HEK293 (cell line): ENCODE data around the gene CIITA.
A peak's percentile ranks its signal among the peaks of the same experiment; 100 is the strongest.

Source experiments
- CTCF ChIA-PET: fragments of 350-600 bp; formaldehyde crosslinking; extraction: SDS; loops from one replicate; lab custom pipeline; 2021; ENCODE audit warnings: antibody characterized with exemption; lab: Yijun Ruan, JAX
- POLR2A ChIA-PET: fragments of 300-600 bp; formaldehyde crosslinking; extraction: SDS; loops from one replicate; lab custom pipeline; 2020; ENCODE audit warnings: antibody characterized with exemption, inconsistent platforms; lab: Yijun Ruan, JAX
- H3K27ac ChIP-seq: fragments of 200-500 bp; sonication (Bioruptor generic); 2 replicates; pipeline ENCODE4 v1.5.1; 2014; ENCODE audit warnings: low read depth, low read length, control low read depth, inconsistent platforms; ENCODE audit errors: extremely low read depth
- H3K36me3 ChIP-seq, 2 experiments: fragments of 200-500 bp in 1 of 2; sonication (Bioruptor generic) in 1 of 2; 1 replicate in 1 of 2; 2 replicates in 1 of 2; pipeline ENCODE4 v1.5.1; 2014 to 2017; ENCODE audit warnings: inconsistent platforms in 2 of 2, low read length in 2 of 2; ENCODE audit not compliant: control insufficient read depth in 2 of 2, insufficient read depth in 1 of 2
- H3K4me1 ChIP-seq: fragments of 200-500 bp; sonication (Bioruptor generic); 2 replicates; pipeline ENCODE4 v1.5.1; 2014; ENCODE audit warnings: mild to moderate bottlenecking, low read length, inconsistent platforms; ENCODE audit not compliant: control insufficient read depth, insufficient read depth
- H3K4me3 ChIP-seq: 2 replicates; pipeline ENCODE4 v1.5.1; 2011; ENCODE audit warnings: low read depth, mild to moderate bottlenecking, control low read depth, low read length, moderate library complexity
- H3K9me3 ChIP-seq: fragments of 200-500 bp; sonication (Bioruptor generic); 2 replicates; pipeline ENCODE4 v1.5.1; 2014; ENCODE audit warnings: low read depth, low read length, inconsistent platforms; ENCODE audit not compliant: control insufficient read depth, insufficient read depth
- ATF2 ChIP-seq: fragments of 450-650 bp; formaldehyde crosslinking; IDR thresholded peaks from 2 replicates; pipeline ENCODE4 v1.5.1; 2016; ENCODE audit warnings: missing biosample characterization, missing genetic modification characterization, low read depth
- EGR2 ChIP-seq: fragments of 450-650 bp; formaldehyde crosslinking; IDR thresholded peaks from 2 replicates; pipeline ENCODE4 v1.5.1; 2016; ENCODE audit warnings: low read depth, missing biosample characterization, missing genetic modification characterization
- GFI1B ChIP-seq: fragments of 450-650 bp; formaldehyde crosslinking; IDR thresholded peaks from 2 replicates; pipeline ENCODE4 v1.5.1; 2016; ENCODE audit warnings: missing biosample characterization, missing genetic modification characterization
- GLIS2 ChIP-seq: fragments of 450-650 bp; formaldehyde crosslinking; IDR thresholded peaks from 2 replicates; pipeline ENCODE4 v1.5.1; 2016; ENCODE audit warnings: missing biosample characterization, missing genetic modification characterization
- IKZF3 ChIP-seq: fragments of 450-650 bp; IDR thresholded peaks from 2 replicates; pipeline ENCODE4 v1.5.0; 2018; ENCODE audit warnings: missing biosample characterization, mild to moderate bottlenecking, missing genetic modification characterization, moderate library complexity
- OSR2 ChIP-seq: fragments of 450-650 bp; formaldehyde crosslinking; IDR thresholded peaks from 2 replicates; pipeline ENCODE4 v1.5.1; 2016; ENCODE audit warnings: missing biosample characterization, missing genetic modification characterization
- PRDM1 ChIP-seq: fragments of 450-650 bp; formaldehyde crosslinking; IDR thresholded peaks from 2 replicates; pipeline ENCODE4; 2016; ENCODE audit warnings: missing biosample characterization, missing genetic modification characterization
- REPIN1 ChIP-seq: fragments of 450-650 bp; formaldehyde crosslinking; IDR thresholded peaks from 2 replicates; pipeline ENCODE4 v1.5.1; 2017; ENCODE audit warnings: missing biosample characterization, missing genetic modification characterization, low read depth
- ZBTB49 ChIP-seq: fragments of 450-650 bp; formaldehyde crosslinking; IDR thresholded peaks from 2 replicates; pipeline ENCODE4 v1.5.1; 2016; ENCODE audit warnings: missing biosample characterization, missing genetic modification characterization, low read depth
- ZFP69B ChIP-seq: fragments of 450-650 bp; formaldehyde crosslinking; IDR thresholded peaks from 2 replicates; pipeline ENCODE4 v1.5.1; 2016; ENCODE audit warnings: missing biosample characterization, missing genetic modification characterization
- ZNF202 ChIP-seq: fragments of 450-650 bp; formaldehyde crosslinking; IDR thresholded peaks from 2 replicates; pipeline ENCODE4 v1.5.1; 2016; ENCODE audit warnings: missing biosample characterization, missing genetic modification characterization, borderline replicate concordance
- ZNF211 ChIP-seq: fragments of 450-650 bp; formaldehyde crosslinking; IDR thresholded peaks from 2 replicates; pipeline ENCODE4 v1.5.1; 2016; ENCODE audit warnings: low read depth, missing biosample characterization, missing genetic modification characterization
- ZNF214 ChIP-seq: fragments of 450-650 bp; formaldehyde crosslinking; IDR thresholded peaks from 2 replicates; pipeline ENCODE4 v1.5.1; 2017; ENCODE audit warnings: missing biosample characterization, mild to moderate bottlenecking, missing genetic modification characterization, borderline replicate concordance
- ZNF239 ChIP-seq: fragments of 450-650 bp; formaldehyde crosslinking; IDR thresholded peaks from 2 replicates; pipeline ENCODE4 v1.5.1; 2016; ENCODE audit warnings: missing biosample characterization, missing genetic modification characterization
- ZNF24 ChIP-seq: fragments of 450-650 bp; formaldehyde crosslinking; IDR thresholded peaks from 2 replicates; pipeline ENCODE4 v1.5.1; 2016; ENCODE audit warnings: missing biosample characterization, missing genetic modification characterization
- ZNF292 ChIP-seq: fragments of 450-650 bp; formaldehyde crosslinking; IDR thresholded peaks from 2 replicates; pipeline ENCODE4 v1.5.1; 2016; ENCODE audit warnings: low read depth, missing biosample characterization, missing genetic modification characterization, borderline replicate concordance
- ZNF350 ChIP-seq: fragments of 450-650 bp; formaldehyde crosslinking; IDR thresholded peaks from 2 replicates; pipeline ENCODE4 v1.5.0; 2017; ENCODE audit warnings: missing biosample characterization, mild to moderate bottlenecking, missing genetic modification characterization
- ZNF366 ChIP-seq: fragments of 450-650 bp; formaldehyde crosslinking; conservative IDR thresholded peaks from 2 replicates; pipeline ENCODE4 v1.5.1; 2016; ENCODE audit warnings: missing biosample characterization, missing genetic modification characterization
- ZNF544 ChIP-seq: fragments of 450-650 bp; formaldehyde crosslinking; IDR thresholded peaks from 2 replicates; pipeline ENCODE4 v1.5.0; 2017; ENCODE audit warnings: missing biosample characterization, missing genetic modification characterization
- ZNF549 ChIP-seq: fragments of 450-650 bp; IDR thresholded peaks from 2 replicates; pipeline ENCODE4 v1.5.1; 2018; ENCODE audit warnings: missing biosample characterization, missing genetic modification characterization, mild to moderate bottlenecking, inconsistent platforms, moderate library complexity
- ZNF596 ChIP-seq: fragments of 450-650 bp; IDR thresholded peaks from 2 replicates; pipeline ENCODE4 v1.5.0; 2018; ENCODE audit warnings: missing biosample characterization, mild to moderate bottlenecking, missing genetic modification characterization, moderate library complexity
- ZNF626 ChIP-seq: fragments of 450-650 bp; sonication (Bioruptor Pico); formaldehyde crosslinking; IDR thresholded peaks from 2 replicates; pipeline ENCODE4 v1.5.1; 2018; ENCODE audit warnings: missing biosample characterization, missing genetic modification characterization, inconsistent platforms
- ZNF654 ChIP-seq: fragments of 450-650 bp; formaldehyde crosslinking; IDR thresholded peaks from 2 replicates; pipeline ENCODE4 v1.5.1; 2016; ENCODE audit warnings: low read depth, missing biosample characterization, missing genetic modification characterization
- ZNF660 ChIP-seq: fragments of 450-650 bp; IDR thresholded peaks from 2 replicates; pipeline ENCODE4 v1.5.1; 2018; ENCODE audit warnings: missing biosample characterization, mild to moderate bottlenecking, missing genetic modification characterization
- ZNF777 ChIP-seq: fragments of 450-650 bp; formaldehyde crosslinking; IDR thresholded peaks from 2 replicates; pipeline ENCODE4 v1.5.1; 2017; ENCODE audit warnings: missing biosample characterization, missing genetic modification characterization, borderline replicate concordance
- TF ChIP-seq, protein P1 (sequence below): sonication (generic); formaldehyde crosslinking; IDR thresholded peaks from 2 replicates; pipeline ENCODE4 v1.8.1; 2022; ENCODE audit warnings: mild to moderate bottlenecking, moderate library complexity, missing genetic modification reagents
- TF ChIP-seq, protein P2 (sequence below): fragments of 450-650 bp; formaldehyde crosslinking; IDR thresholded peaks from 2 replicates; pipeline ENCODE4 v1.5.1; 2016; ENCODE audit warnings: missing biosample characterization, missing genetic modification characterization
- TF ChIP-seq, protein P3 (sequence below): fragments of 450-650 bp; formaldehyde crosslinking; IDR thresholded peaks from 2 replicates; pipeline ENCODE4 v1.5.1; 2016; ENCODE audit warnings: missing biosample characterization, missing genetic modification characterization

CIITA gene

GRCh38 chr16:10970065-10970464 is 93.1 kb downstream of the CIITA start:
- Histone ChIP-seq H3K27ac (no peak overlapping the region), H3K4me3 (no peak overlapping the region), H3K36me3 (peaks cover 5 to 62% of the 10 kb centered on the region in 2 experiments; a peak in 2 of 3 replicates), H3K9me3 (no peaks in the 10 kb centered on the region), H3K4me1 (peaks cover 2% of the 10 kb centered on the region)
- CTCF ChIA-PET = interaction anchor here (0.8 to 8.2 kb wide), 4 partner anchors 286 to 411 kb away, joined by 3 to 58 read pairs (median 6); partner anchors contain the start of gene SOCS1
- TF ChIP-seq ZNF626 (tag by site-specific recombination) (no peak), ZNF777 (tag by site-specific recombination) (no peak), ZNF239 (no peak), GLIS2 (no peak), ZNF549 (tag by site-specific recombination) (no peak), ZFP69B (tag by site-specific recombination) (no peak), ZNF544 (tag by site-specific recombination) (no peak), ZBTB49 (tag by site-specific recombination) (no peak), ZNF350 (tag by site-specific recombination) (no peak), EGR2 (no peak), ZNF24 (tag by site-specific recombination) (no peak), ZNF214 (tag by site-specific recombination) (no peak), ZNF596 (no peak), GFI1B (tag by site-specific recombination) (no peak), ZNF202 (tag by site-specific recombination) (no peak), REPIN1 (tag by site-specific recombination) (no peak), ZNF211 (tag by site-specific recombination) (no peak), ZNF292 (tag by site-specific recombination) (no peak)
- TF ChIP-seq, protein P1, sequence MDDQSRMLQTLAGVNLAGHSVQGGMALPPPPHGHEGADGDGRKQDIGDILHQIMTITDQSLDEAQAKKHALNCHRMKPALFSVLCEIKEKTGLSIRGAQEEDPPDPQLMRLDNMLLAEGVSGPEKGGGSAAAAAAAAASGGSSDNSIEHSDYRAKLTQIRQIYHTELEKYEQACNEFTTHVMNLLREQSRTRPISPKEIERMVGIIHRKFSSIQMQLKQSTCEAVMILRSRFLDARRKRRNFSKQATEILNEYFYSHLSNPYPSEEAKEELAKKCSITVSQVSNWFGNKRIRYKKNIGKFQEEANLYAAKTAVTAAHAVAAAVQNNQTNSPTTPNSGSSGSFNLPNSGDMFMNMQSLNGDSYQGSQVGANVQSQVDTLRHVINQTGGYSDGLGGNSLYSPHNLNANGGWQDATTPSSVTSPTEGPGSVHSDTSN = no peak
- TF ChIP-seq, protein P2, sequence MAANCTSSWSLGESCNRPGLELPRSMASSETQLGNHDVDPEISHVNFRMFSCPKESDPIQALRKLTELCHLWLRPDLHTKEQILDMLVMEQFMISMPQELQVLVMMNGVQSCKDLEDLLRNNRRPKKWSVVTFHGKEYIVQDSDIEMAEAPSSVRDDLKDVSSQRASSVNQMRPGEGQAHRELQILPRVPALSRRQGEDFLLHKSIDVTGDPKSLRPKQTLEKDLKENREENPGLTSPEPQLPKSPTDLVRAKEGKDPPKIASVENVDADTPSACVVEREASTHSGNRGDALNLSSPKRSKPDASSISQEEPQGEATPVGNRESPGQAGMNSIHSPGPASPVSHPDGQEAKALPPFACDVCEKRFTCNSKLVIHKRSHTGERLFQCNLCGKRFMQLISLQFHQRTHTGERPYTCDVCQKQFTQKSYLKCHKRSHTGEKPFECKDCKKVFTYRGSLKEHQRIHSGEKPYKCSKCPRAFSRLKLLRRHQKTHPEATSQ (tag by site-specific recombination) = no peak
- POLR2A ChIA-PET = no interaction called here

- ChIA-PET CTCF (interaction anchor here (0.6 to 3.3 kb wide), 21 partner anchors 9 to 689 kb away, joined by 3 to 32 read pairs (median 4); partner anchors contain the start of gene SOCS1), POLR2A (interaction anchor here (1.0 kb wide), 1 partner anchor 284 kb away, joined by 19 read pairs; the partner anchor contains the start of gene SOCS1)
- no peaks in the 10 kb centered on the region for H3K9me3 ChIP-seq
- peaks cover 5 to 49% of the 10 kb centered on the region in 2 experiments; a peak in 2 of 3 replicates for H3K36me3 ChIP-seq
- no peak overlapping the region for H3K27ac ChIP-seq
- no peak overlapping the region for H3K4me3 ChIP-seq
- H3K4me1 ChIP-seq = peaks cover 2% of the 10 kb centered on the region
- peak; percentile 89 for TF ChIP-seq IKZF3 (tag by site-specific recombination)
- TF ChIP-seq OSR2 (tag by site-specific recombination) = no peak
- peak; percentile 66; the same call in 1 of the 2 replicates for TF ChIP-seq PRDM1 (tag by site-specific recombination)
- peak; percentile 64; the same call in 1 of the 2 replicates for TF ChIP-seq ZNF660 (tag by site-specific recombination)
- peak; percentile 85 for TF ChIP-seq ZNF654 (tag by site-specific recombination)
- TF ChIP-seq, protein P3, sequence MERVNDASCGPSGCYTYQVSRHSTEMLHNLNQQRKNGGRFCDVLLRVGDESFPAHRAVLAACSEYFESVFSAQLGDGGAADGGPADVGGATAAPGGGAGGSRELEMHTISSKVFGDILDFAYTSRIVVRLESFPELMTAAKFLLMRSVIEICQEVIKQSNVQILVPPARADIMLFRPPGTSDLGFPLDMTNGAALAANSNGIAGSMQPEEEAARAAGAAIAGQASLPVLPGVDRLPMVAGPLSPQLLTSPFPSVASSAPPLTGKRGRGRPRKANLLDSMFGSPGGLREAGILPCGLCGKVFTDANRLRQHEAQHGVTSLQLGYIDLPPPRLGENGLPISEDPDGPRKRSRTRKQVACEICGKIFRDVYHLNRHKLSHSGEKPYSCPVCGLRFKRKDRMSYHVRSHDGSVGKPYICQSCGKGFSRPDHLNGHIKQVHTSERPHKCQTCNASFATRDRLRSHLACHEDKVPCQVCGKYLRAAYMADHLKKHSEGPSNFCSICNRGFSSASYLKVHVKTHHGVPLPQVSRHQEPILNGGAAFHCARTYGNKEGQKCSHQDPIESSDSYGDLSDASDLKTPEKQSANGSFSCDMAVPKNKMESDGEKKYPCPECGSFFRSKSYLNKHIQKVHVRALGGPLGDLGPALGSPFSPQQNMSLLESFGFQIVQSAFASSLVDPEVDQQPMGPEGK (tag by site-specific recombination) = peak; percentile 12; the same call in 1 of the 2 replicates
- 0 out of 2 replicates have a peak, but pooled peaks have one; percentile 18 for TF ChIP-seq ZNF366 (tag by site-specific recombination)
- TF ChIP-seq ATF2 = no peak
These were observed 94.6 kb downstream of the CIITA start for GRCh38 chr16:10971560-10971961.
